ENCODE results near the gene CADM2. TPM values are rescaled to one million over a fixed set of nuclear protein-coding genes. Genes with fewer than 3 reads are reported as not detected.

The CADM2 gene
- total and polyA plus RNA-seq, 2 donors (not counting 3 experiments of a cell fraction or from before 2014, with no cell fraction given) = not detected

DNA sequence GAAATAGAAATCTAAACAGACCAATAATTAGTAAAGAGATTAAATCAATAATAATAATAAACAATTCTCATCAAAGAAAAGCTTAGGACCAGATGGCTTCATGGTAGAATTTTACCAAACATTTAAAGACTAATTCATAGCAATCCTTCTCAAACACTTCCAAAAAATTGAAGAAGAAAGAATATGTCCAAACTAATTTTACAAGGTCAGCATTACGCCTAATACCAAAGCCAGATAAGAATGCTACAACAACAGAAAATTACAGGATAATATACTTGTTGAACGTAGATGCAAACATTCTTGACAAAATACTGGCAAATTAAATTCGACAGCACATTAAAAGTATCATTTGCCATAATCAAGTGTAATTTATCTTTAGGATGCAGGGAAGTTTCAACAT, 36.1 kb upstream of the CADM2 start:
- dilution Hi-C loops (cut with MboI; ENCODE audit: extremely low pct_ligation_motif_present, low sequenced_read_pairs) = no loop called here
- Histone ChIP-seq H3K27ac (ENCODE audit: insufficient read depth, low read depth, low read length) (no peak overlapping the region), H3K27me3 (ENCODE audit: control insufficient read depth in 2 of 2, insufficient read depth in 2 of 2, low read length in 2 of 2) (no peaks in the 10 kb centered on the region), H3K9me1 (replicated peaks; ENCODE audit: control insufficient read depth, extremely low read depth, insufficient read depth, low read length) (no peaks in the 10 kb centered on the region), H3K79me2 (ENCODE audit: control insufficient read depth, insufficient read depth, low read length) (no peaks in the 10 kb centered on the region), H3K9ac (replicated peaks; ENCODE audit: extremely low read depth, insufficient read depth, low read length) (no peak overlapping the region), H3K4me1 (ENCODE audit: control insufficient read depth, extremely low read depth, insufficient read depth, low read length) (no peaks in the 10 kb centered on the region), H3K4me2 (ENCODE audit: insufficient read depth, low read length) (no peak overlapping the region), H4K20me1 (replicated peaks; ENCODE audit: control insufficient read depth, extremely low read depth, insufficient read depth, low read length) (no peaks in the 10 kb centered on the region), H2AFZ (ENCODE audit: low read depth, low read length) (no peak overlapping the region), H3K9me3 (replicated peaks; ENCODE audit: control insufficient read depth, insufficient read depth, low read length) (no peaks in the 10 kb centered on the region), H3K36me3 (ENCODE audit: control insufficient read depth in 2 of 2, extremely low read depth in 1 of 2, insufficient read depth in 2 of 2, low read length in 2 of 2) (no peaks in the 10 kb centered on the region), H3K4me3 (replicated peaks in 1 of 3; ENCODE audit: insufficient read depth in 1 of 3, low read depth in 1 of 3, low read length in 3 of 3) (no peak overlapping the region)
- no peak for TF ChIP-seq JUN (IDR thresholded peaks at IDR 0.05; ENCODE audit: borderline replicate concordance, insufficient read depth, insufficient read length, low read depth)
- FAIRE-seq (no peak), DNase-seq (ENCODE audit: low read depth, low spot score) (no peak)
- POLR2A ChIA-PET = no interaction called here
- BruUV-seq (replicated peaks) = no TSS peak
- CTCF ChIA-PET = no interaction called here
- intact Hi-C loops (cut with micrococcal nuclease) = no loop called here

GRCh38 chr3:84925571-84925970, 33.2 kb upstream of the CADM2 start:
- TF ChIP-seq POLR2A (IDR thresholded peaks at IDR 0.05; ENCODE audit: low read depth, low read length) (no peak), MAX (IDR thresholded peaks at IDR 0.05; ENCODE audit: insufficient read depth, insufficient read length) (no peak), GATA2 (IDR thresholded peaks at IDR 0.05; ENCODE audit: insufficient read depth, insufficient read length, low read depth, low read length) (no peak), POLR2AphosphoS5 (IDR thresholded peaks at IDR 0.05; ENCODE audit: insufficient read depth, low read depth, low read length) (no peak), FOS (IDR thresholded peaks at IDR 0.05; ENCODE audit: borderline replicate concordance, insufficient read depth, low read length) (no peak), JUN (IDR thresholded peaks at IDR 0.05; ENCODE audit: borderline replicate concordance, insufficient read depth, insufficient read length, low read depth) (no peak), MYC (IDR thresholded peaks at IDR 0.05; ENCODE audit: low read depth, low read length) (no peak), EZH2 (IDR thresholded peaks at IDR 0.05; ENCODE audit: borderline replicate concordance, low read depth, low read length, severe bottlenecking) (no peak)
- TF ChIP-seq, protein P1, sequence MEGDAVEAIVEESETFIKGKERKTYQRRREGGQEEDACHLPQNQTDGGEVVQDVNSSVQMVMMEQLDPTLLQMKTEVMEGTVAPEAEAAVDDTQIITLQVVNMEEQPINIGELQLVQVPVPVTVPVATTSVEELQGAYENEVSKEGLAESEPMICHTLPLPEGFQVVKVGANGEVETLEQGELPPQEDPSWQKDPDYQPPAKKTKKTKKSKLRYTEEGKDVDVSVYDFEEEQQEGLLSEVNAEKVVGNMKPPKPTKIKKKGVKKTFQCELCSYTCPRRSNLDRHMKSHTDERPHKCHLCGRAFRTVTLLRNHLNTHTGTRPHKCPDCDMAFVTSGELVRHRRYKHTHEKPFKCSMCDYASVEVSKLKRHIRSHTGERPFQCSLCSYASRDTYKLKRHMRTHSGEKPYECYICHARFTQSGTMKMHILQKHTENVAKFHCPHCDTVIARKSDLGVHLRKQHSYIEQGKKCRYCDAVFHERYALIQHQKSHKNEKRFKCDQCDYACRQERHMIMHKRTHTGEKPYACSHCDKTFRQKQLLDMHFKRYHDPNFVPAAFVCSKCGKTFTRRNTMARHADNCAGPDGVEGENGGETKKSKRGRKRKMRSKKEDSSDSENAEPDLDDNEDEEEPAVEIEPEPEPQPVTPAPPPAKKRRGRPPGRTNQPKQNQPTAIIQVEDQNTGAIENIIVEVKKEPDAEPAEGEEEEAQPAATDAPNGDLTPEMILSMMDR (IDR thresholded peaks at IDR 0.05; ENCODE audit: extremely low read depth in 1 of 2, insufficient read depth in 1 of 2, low read depth in 1 of 2, low read length in 2 of 2) = no peak
- dilution Hi-C loops (cut with MboI; ENCODE audit: extremely low pct_ligation_motif_present, low sequenced_read_pairs) (no loop called here), intact Hi-C loops (cut with micrococcal nuclease) (no loop called here)
- Histone ChIP-seq H3K27ac (ENCODE audit: insufficient read depth, low read depth, low read length) (no peak overlapping the region), H3K4me1 (ENCODE audit: control insufficient read depth, extremely low read depth, insufficient read depth, low read length) (no peaks in the 10 kb centered on the region), H3K79me2 (ENCODE audit: control insufficient read depth, insufficient read depth, low read length) (no peaks in the 10 kb centered on the region), H3K27me3 (ENCODE audit: control insufficient read depth in 2 of 2, insufficient read depth in 2 of 2, low read length in 2 of 2) (no peaks in the 10 kb centered on the region), H3K9me3 (replicated peaks; ENCODE audit: control insufficient read depth, insufficient read depth, low read length) (no peaks in the 10 kb centered on the region), H2AFZ (ENCODE audit: low read depth, low read length) (no peak overlapping the region), H3K9ac (replicated peaks; ENCODE audit: extremely low read depth, insufficient read depth, low read length) (no peak overlapping the region), H3K36me3 (ENCODE audit: control insufficient read depth in 2 of 2, extremely low read depth in 1 of 2, insufficient read depth in 2 of 2, low read length in 2 of 2) (no peaks in the 10 kb centered on the region), H3K4me2 (ENCODE audit: insufficient read depth, low read length) (no peak overlapping the region), H4K20me1 (replicated peaks; ENCODE audit: control insufficient read depth, extremely low read depth, insufficient read depth, low read length) (no peaks in the 10 kb centered on the region), H3K9me1 (replicated peaks; ENCODE audit: control insufficient read depth, extremely low read depth, insufficient read depth, low read length) (no peaks in the 10 kb centered on the region), H3K4me3 (replicated peaks in 1 of 3; ENCODE audit: insufficient read depth in 1 of 3, low read depth in 1 of 3, low read length in 3 of 3) (no peak overlapping the region)
- CTCF ChIA-PET = no interaction called here
- BruUV-seq (replicated peaks) = no TSS peak
- no peak for FAIRE-seq
- POLR2A ChIA-PET = no interaction called here
- no peak for DNase-seq (ENCODE audit: low read depth, low spot score)
